ENCODE results near the gene WWC2.

The WWC2 gene

DNA sequence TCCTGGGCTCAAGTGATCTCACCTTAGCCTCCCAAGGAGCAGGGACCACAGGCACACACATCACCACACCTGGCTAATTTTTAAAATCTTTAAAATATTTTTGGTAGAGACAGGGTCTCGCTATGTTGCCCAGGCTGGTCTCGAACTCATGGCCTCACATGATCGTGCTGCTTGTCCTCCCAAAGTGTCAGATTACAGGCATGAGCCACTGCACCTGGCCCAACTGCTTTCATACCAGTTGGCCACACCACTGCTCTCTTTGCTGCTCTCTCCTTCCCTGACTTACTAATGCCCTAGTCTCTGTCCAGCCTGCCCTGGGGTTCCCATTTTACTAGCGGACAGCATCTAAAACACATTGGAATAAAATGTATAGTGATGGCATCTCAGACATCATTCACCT lies 153.9 kb downstream of the WWC2 start:
- in situ Hi-C loops (cut with MboI; ENCODE audit: low sequenced_read_pairs): loop anchor here (10.0 to 25.0 kb wide), 2 partner anchors 178 to 316 kb away; no protein-coding TSS in a partner anchor

DNA sequence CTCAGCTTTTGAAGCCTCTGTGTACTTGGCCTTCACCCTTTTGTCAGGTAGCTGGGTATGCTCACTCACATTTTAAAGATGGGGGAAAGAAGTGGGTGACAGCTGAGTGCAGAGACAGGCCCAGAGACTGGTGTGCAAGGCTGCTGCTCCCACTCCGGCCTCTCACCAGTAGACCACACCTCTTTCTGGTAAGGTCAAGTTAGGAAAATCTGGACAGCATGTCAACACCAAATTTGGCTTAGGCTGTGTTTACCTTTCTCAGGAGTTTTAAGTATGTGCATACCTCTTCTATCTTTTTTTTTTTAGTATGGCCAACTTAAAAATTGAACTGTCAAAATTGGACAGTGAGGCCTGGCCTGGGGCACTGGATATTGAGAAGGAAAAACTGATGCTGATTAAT lies 154.4 kb downstream of the WWC2 start:
- in situ Hi-C loops (cut with MboI; ENCODE audit: low sequenced_read_pairs): loop anchor here (10.0 to 25.0 kb wide), 2 partner anchors 179 to 316 kb away; no protein-coding TSS in a partner anchor

DNA sequence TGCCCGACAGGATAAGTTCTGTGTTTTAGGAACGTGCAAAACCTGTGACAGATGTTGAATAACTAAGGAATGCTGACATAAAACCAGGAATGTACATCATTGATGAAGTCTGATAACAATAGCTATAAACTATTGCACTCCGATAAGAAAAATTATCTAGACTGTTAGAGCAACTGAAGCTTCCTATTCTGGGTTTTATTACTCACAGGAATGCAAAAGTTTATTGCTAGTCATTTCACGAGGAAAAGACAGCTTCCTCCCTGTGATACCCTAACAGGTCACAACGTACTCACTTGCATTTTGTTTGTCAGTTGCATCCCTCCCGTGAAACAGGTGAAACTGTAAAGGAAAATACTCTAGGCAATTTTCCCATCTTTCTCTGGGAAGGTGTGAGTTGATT lies 155.1 kb downstream of the WWC2 start:
- in situ Hi-C loops (cut with MboI; ENCODE audit: low sequenced_read_pairs): loop anchor here (10.0 to 25.0 kb wide), 2 partner anchors 179 to 317 kb away; no protein-coding TSS in a partner anchor

DNA sequence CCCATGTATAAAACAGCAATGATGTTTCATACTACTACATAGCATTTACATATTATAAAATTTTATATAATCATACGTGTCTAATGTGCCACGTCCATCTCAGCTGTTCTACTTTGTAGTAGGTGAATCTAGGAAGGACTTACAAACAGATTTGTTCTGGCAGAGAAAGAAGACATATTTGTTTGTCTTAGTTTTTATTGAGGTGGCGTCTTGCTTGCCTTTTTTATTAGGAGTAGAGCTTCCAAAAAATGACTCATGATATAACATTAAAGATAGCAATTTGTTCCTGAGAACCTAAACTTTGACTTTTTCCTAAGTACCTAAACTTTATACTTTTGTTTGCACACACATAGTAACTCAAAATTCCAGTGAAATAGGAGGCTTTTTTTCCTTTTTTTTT lies 156.4 kb downstream of the WWC2 start:
- in situ Hi-C loops (cut with MboI; ENCODE audit: low sequenced_read_pairs): loop anchor here (10.0 to 25.0 kb wide), 2 partner anchors 181 to 318 kb away; no protein-coding TSS in a partner anchor

DNA sequence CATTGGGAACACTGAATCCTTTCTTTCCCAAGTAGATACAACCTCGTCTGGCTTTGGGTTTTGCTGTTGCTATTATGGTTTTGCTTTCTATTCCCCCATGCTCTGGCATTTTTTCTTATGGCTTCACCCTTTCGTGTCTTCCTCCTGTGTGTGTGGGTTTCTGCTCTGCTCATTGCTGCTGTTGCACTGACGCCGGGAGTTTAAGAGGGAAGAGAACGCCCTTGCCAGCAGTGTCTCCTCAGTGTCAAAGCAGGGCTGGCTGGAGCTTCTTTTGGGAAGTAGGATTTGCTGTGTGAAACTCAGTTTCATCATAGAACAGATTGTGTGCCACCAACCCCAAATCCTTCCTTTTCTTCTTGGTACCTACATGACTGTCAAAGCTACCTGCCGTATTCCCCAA lies 157.3 kb downstream of the WWC2 start:
- in situ Hi-C loops (cut with MboI; ENCODE audit: low sequenced_read_pairs): loop anchor here (10.0 to 25.0 kb wide), 2 partner anchors 182 to 319 kb away; no protein-coding TSS in a partner anchor

DNA sequence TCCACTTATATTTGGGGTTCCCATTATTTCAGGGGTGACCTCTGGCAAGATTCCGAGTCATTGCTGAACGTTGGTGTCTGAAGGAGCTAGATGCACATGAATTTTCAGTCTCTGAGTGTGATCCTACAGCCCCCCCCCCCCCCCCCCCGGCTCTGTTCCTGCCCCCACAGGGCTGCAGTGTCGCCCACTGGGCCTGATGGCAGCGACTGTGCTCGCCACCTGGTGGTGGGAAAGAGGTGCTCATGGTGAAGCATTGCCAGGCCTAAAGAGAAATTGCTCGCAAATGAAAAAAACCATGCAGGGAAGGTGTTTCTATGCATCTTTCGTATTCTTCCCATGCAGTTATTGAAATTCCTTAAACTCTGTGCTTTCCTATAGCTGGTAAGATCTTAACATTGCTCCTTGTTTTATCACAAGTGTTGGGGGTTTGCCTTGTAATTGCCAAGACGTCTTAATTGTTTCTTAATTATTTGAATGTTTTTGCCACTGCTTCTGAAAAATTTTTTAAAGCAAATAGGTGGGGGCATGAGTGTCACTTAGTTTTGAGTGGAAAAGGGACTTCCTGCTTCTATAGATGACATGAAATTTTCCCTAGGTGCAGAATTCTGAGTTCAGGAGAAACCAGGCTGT lies 157.8 kb downstream of the WWC2 start:
- in situ Hi-C loops (cut with MboI; ENCODE audit: low sequenced_read_pairs): loop anchor here (10.0 to 25.0 kb wide), 2 partner anchors 182 to 320 kb away; no protein-coding TSS in a partner anchor

DNA sequence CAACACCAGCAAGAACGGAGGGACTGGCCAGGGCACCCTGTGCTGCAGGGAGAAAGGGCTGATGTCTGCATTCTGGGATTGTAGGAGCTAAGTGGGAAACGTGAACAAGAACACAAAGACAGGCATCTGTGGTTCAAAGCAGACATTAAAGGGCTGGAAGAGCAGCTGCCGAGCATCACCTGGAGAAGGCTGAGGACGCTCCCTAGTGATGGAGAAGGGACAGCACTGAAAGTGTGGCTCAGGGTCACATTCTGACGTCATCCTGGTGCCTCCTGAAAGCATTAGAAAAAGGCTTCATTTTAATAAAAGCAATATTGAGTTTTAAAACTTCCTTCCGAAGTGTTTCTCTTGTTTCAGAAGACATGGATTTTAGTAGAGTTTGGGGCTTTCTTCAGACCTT lies 158.8 kb downstream of the WWC2 start:
- in situ Hi-C loops (cut with MboI; ENCODE audit: low sequenced_read_pairs): loop anchor here (10.0 to 25.0 kb wide), 2 partner anchors 183 to 321 kb away; no protein-coding TSS in a partner anchor

DNA sequence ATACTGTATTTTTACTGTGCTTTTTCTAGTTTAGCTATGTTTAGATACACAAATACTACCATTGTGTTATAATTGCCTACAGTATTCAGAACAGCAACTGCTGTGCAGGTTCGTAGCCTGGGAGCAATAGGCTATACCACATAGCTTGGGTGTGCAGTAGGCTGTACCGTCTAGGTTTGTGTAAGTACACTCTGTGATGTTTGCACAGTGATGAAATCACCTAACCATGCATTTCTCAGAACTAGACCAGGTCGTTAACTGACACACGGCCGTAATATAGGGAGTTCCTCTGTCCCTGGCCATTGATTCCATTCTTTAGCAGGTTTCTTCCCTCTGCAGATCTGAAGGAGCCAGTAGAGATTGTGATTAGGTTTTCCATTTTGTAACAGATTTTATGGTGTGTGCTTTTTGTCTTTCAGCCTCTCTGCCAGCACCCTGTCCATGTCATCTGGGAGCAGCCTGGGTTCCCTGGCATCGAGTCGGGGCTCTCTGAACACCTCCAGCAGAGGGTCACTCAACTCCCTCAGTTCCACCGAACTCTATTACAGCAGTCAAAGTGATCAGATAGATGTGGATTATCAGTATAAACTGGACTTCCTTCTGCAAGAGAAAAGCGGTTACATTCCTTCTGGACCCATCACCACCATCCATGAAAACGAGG lies 161.6 kb downstream of the WWC2 start:
- in situ Hi-C loops (cut with MboI; ENCODE audit: low sequenced_read_pairs): loop anchor here (25.0 kb wide), 1 partner anchor 323 kb away; no protein-coding TSS in a partner anchor

DNA sequence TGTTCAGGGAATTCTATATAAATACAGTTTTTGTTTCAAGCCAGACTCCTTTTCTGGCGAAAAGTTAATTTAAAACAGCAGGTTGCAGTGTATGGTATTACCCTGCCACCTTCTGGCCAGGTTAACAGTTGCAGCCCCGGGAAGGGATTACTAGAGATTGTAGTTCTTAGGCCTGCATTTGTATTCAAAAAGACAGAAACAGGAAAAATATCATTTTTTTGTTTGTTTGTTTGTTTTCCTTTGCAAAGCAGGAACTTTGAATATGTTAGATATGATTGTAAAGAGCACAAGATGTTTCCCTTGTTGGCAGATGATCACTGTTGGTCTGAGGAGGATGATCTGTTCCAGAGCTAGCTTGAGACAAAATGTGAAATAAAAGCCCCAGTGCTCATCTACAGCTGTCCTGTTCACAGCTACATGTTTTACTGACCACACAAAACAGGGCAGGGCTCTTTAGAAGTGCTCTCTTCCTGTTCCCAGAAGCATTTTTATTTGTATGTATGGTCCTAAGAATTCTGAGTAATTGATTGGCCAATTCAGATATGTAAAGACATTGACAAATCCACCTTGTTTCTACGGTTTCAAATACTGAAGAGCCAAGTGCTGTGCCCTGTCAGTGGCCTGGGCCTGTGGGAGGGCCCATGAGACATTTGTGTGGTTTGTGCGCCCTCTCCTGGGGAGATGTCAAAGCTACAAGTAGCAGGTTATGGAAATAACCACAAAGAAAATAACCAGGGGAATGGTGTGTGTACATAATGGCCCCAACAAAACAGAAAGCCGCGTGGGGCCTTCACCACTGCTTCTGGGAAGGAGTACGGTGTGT lies 163.1 kb downstream of the WWC2 start:
- in situ Hi-C loops (cut with MboI; ENCODE audit: low sequenced_read_pairs): loop anchor here (25.0 kb wide), 1 partner anchor 325 kb away; no protein-coding TSS in a partner anchor

DNA sequence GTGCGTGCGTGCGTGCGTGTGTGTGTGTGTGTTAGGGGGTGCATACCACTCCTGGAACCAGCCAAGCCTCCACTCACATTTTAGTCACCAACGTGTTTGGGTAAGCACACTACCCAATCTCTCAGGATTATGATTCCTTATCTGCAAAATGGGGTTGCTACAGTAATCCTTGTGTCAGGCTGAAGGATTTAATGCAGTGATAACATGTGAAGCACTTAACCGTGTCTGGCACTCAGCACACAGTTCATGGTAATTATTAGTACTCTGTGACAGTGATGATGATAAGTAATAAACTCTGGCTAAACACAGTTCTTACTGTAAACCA lies 163.7 kb downstream of the WWC2 start:
- in situ Hi-C loops (cut with MboI; ENCODE audit: low sequenced_read_pairs): loop anchor here (25.0 kb wide), 1 partner anchor 325 kb away; no protein-coding TSS in a partner anchor

DNA sequence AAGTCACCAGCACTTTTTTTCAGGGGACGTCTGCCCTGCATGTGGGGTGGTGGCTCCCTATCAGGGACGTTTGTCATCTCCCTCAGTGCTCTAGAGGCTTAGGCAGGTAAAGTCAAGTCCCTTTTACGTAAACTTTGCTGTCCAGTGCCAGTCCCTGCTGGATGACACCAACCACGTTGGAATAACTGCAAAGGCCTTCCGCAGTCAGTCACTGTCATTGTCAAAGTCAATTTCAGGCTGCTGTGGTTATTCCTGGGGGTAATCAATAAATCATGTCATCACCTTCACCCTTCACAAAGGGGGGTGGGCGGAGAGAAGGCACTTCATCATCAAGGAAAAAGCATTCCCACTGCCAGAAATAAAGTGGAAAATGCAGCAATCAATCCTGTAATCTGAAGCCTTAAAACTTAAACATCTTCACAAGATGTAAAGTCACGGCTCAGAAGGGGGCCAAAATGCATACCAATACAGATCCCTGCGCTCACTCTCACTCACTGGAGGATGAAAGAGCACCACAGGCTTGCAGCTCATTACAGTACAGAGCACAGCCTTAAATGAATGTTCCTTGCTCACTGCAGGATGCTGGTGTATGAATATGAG lies 164.8 kb downstream of the WWC2 start:
- in situ Hi-C loops (cut with MboI; ENCODE audit: low sequenced_read_pairs): loop anchor here (25.0 kb wide), 1 partner anchor 327 kb away; no protein-coding TSS in a partner anchor

DNA sequence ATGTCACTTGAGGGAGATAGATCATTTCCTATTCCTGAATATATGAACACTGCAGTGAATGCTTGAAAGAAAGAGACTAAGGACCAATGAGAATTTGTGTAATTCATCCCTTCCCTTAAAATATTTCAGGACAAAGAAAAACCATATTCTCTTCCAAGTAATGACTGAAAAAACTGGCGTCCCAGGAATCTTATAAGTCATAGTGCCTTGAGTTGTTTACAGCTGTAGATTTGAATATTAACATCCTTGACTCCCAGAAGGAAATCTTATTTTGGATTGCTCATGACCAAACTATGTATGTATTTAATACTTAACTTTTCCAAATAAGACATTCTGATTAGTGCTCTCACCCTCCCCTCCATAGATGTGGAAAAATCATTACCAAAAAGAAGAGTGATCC lies 165.6 kb downstream of the WWC2 start:
- in situ Hi-C loops (cut with MboI; ENCODE audit: low sequenced_read_pairs): loop anchor here (25.0 kb wide), 1 partner anchor 327 kb away; no protein-coding TSS in a partner anchor

DNA sequence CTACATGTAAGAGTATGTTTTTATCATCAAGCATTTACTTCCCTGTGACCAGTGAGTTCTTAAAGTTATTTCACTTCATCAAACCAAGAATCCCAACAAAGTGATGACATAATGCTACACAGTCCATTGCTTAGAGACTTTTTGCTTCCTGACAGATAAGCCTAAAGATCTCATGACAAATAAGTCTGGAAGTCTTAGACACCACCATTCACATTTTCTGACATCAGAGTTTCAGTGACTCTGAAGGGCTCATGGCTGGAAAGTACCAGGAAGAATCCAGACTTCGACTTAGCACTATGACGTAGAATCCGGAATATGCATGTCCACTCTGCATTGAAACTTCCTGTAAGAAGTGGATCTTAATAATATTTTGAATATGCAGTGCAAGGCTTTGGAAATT lies 167.3 kb downstream of the WWC2 start:
- in situ Hi-C loops (cut with MboI; ENCODE audit: low sequenced_read_pairs): loop anchor here (25.0 kb wide), 1 partner anchor 329 kb away; no protein-coding TSS in a partner anchor

DNA sequence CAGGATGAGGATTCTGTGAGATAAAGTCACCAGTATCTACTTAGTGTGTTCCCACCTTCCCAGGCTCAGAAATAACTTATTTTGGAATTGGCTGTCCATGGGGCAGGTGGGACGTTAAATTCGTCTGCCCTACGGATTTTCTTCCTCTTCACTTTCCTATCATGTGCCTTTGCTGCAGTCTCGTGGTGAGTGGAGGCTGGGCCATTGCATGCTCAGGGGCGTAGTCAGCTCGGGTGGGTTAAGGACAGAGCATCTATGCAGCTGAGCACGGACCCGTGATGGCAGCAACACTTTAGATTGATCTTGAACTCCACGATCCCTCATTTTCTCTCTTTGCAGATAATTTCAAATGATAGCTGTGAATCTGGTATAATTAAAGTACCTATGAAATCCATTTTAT lies 169.5 kb downstream of the WWC2 start:
- in situ Hi-C loops (cut with MboI; ENCODE audit: low sequenced_read_pairs): loop anchor here (25.0 kb wide), 1 partner anchor 331 kb away; no protein-coding TSS in a partner anchor

DNA sequence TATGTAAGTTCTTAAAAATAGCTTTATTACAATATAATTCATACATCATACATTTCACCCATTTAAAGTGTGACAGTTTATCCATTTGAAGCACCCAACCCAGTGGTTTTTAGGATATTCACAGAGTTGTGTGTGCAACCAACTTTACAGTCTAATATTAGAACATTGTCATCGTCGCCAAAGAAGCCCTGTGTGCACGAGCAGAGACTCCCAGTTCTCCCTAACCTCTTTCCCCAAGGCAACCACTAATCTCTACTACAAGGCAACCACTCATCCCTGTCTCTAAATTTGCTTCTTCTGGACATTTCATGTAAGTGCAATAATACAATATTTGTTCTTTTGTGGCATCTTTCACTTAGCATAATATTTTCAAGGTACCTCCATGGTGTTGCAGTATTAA lies 173.3 kb downstream of the WWC2 start:
- in situ Hi-C loops (cut with MboI; ENCODE audit: low sequenced_read_pairs): loop anchor here (25.0 kb wide), 1 partner anchor 335 kb away; no protein-coding TSS in a partner anchor

DNA sequence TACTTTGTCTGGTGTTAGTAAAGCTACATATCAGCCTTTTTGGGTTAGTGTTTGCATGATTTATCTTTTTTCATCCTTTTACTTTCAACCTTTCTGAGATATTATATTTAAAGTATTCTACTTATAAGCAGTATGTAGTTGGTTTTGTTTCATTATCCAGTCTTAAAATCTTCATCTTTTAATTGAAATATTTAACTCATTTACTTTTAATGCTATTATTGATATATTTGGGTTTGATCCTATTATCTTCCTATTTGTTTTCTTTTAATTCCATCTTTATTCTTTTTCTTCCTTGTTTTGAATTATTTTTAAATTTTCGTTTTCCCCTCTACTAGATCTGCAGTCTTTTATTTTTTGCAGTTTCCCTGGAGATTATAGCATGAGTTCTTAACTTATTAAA lies 177.0 kb downstream of the WWC2 start:
- in situ Hi-C loops (cut with MboI; ENCODE audit: low sequenced_read_pairs): no loop called here

DNA sequence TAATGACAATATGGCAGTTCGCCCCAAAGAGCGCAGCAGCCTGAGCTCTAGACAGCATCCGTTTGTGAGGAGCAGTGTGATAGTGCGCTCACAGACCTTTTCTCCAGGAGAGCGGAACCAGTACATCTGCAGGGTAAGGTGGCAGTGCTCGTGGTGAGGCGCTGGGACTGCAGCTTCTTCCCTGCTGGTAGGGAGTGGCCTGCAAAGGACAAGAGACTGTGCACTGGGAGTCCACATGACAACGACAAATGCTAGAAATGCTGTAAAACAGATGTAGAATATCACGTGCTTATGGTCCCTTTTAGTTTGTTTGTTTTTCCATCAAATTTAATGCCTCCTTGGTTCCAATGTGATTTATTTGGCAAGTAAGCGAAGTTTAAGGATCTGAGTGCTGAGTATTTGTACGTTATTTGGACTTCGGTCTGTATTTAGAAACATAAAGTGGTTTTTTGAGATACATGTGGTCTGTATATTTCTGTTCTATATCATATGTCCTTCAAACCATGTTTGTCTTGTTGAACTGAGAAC lies 185.3 kb downstream of the WWC2 start:
- in situ Hi-C loops (cut with MboI; ENCODE audit: low sequenced_read_pairs): no loop called here

DNA sequence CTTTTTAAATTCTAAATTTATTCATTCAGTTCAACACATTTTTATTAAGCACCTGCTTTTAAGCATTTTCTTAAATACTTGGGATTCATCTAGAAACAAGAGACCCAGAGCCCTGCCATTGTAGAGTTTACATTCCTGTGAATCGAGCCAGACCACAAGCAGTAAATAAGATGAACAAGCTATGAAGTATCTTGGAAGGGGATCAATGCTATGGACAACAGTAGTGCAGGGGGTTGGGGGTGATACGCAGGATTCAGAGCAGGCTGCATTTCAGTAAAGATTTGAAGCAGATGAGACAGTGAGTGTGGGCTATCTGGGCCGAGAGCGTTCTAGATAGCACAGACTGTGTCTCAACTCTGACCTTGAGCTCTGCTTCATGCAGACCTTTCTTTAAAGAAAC lies 185.9 kb downstream of the WWC2 start:
- in situ Hi-C loops (cut with MboI; ENCODE audit: low sequenced_read_pairs): no loop called here

DNA sequence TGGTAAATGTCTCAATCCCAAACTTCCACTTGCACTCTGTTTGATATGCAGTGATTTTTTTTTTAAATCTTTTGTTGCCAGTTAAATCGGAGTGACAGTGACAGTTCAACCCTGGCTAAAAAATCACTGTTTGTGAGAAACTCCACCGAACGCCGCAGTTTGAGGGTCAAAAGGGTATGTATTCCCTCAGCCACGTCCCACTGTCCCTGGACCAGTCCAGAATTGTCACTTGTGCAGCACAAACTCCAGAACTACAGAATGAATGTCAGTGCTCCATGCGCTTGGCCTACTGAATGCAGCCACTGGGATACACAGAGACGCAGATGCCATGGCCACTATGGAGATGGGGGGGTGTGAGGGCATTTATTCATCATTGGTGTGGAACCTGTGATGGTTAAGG lies 186.8 kb downstream of the WWC2 start:
- in situ Hi-C loops (cut with MboI; ENCODE audit: low sequenced_read_pairs): no loop called here

DNA sequence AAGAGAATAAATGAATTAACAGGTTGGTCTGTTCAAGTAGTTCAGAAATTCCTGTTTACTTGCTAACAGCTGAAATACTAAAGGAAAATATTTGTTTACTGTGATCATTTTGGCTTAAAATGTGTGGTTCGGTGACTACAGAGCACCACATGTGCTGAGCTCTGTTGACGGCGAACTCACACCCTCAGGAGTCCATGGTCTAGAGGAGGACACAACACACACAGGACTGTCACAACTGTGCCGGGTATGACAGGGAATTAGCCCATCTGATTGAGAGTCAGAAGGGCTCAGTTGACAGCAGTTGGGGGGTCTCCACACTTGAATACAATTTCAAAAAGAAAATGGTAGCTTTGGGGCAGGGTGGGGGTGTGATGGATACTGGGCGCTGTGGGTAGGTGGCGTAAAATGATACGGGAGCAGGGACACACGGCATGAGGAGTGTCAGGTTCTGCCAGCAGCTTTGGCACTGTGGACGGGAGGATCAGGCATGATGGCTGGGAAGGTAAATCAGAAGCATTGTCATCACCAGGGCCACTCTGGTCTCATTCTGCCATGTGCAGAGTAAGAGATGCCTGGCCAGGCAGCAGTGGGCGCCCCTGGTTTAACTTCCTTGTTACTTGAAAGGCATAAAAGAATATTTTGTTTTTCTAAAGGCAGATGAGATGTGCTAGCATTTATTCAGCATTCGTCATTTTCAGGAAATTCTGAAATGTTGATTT lies 187.7 kb downstream of the WWC2 start:
- in situ Hi-C loops (cut with MboI; ENCODE audit: low sequenced_read_pairs): no loop called here
